H1 (cell line): ENCODE data around the gene CD68. TPM values are rescaled to one million over a fixed set of nuclear protein-coding genes. Genes with fewer than 3 reads are reported as not detected.
A peak's percentile ranks its signal among the peaks of the same experiment; 100 is the strongest.

Source experiments
- EGR1 ChIP-seq: IDR thresholded peaks from 2 replicates; pipeline ENCODE4 v1.6.1; 2011; ENCODE audit warnings: low read depth, low read length, borderline replicate concordance
- GTF2F1 ChIP-seq: IDR thresholded peaks from 2 replicates; pipeline ENCODE4 v1.6.1; 2012; ENCODE audit warnings: low read depth, low read length, improper control_type of control experiment, borderline replicate concordance
- POLR2AphosphoS5 ChIP-seq: IDR thresholded peaks from 2 replicates; pipeline ENCODE4 v1.6.1; 2011; ENCODE audit warnings: low read depth, low read length
- SAP30 ChIP-seq: fragments of 300-600 bp; sonication (generic); IDR thresholded peaks from 2 replicates; pipeline ENCODE4 v1.7.1; 2012; ENCODE audit warnings: low read length, moderate library complexity, mild to moderate bottlenecking, inconsistent platforms; ENCODE audit not compliant: insufficient read depth, insufficient replicate concordance
- SP4 ChIP-seq: IDR thresholded peaks from 2 replicates; pipeline ENCODE4 v1.6.1; 2012; ENCODE audit warnings: low read length, inconsistent platforms
- SUZ12 ChIP-seq: fragments of 200-600 bp; sonication (generic); IDR thresholded peaks from 2 replicates; pipeline ENCODE4 v1.6.1; 2012; ENCODE audit warnings: mild to moderate bottlenecking, inconsistent platforms, low read length, moderate library complexity, mixed read lengths
- TAF7 ChIP-seq: optimal IDR thresholded peaks from 2 replicates; pipeline ENCODE3; 2011; ENCODE audit warnings: low read depth, mild to moderate bottlenecking, inconsistent platforms, low read length, moderate library complexity, borderline replicate concordance
- polyA plus RNA-seq, 7 experiments: library from polyadenylated mRNA; depleted of rRNA in 3 of 7; stranded (reverse) in 5 of 7; unstranded in 2 of 7; fragments of >200 nt in 5 of 7; fragments of 200-250 nt in 2 of 7; gene quantifications; 1 replicate in 5 of 7; 2 replicates in 1 of 7; 4 replicates in 1 of 7; pipeline versions ENCODE4 v1.2.1 to v1.2.3, GENCODE V29; 2011 to 2013; ENCODE audit warnings: missing spikeins in 2 of 7, mixed read lengths in 2 of 7
- total RNA-seq: library from RNA; stranded (reverse); fragmentation: NEBNext Ultra II Directional; extraction: Animal tissue kit (Norgen Biotek cat#: 25700); gene quantifications from 2 replicates; pipeline ENCODE4 v1.2.1, GENCODE V29; 2021
- TF ChIP-seq, protein P1 (sequence below): IDR thresholded peaks from 2 replicates; pipeline ENCODE4 v1.6.1; 2011; ENCODE audit warnings: low read length, improper control_type of control experiment

Gene CD68
- total and polyA plus RNA-seq, 2 of the 8 experiments (the other 6 are each of a cell fraction or from before 2014, with no cell fraction given) = 0.18 TPM; not detected in 1

DNA sequence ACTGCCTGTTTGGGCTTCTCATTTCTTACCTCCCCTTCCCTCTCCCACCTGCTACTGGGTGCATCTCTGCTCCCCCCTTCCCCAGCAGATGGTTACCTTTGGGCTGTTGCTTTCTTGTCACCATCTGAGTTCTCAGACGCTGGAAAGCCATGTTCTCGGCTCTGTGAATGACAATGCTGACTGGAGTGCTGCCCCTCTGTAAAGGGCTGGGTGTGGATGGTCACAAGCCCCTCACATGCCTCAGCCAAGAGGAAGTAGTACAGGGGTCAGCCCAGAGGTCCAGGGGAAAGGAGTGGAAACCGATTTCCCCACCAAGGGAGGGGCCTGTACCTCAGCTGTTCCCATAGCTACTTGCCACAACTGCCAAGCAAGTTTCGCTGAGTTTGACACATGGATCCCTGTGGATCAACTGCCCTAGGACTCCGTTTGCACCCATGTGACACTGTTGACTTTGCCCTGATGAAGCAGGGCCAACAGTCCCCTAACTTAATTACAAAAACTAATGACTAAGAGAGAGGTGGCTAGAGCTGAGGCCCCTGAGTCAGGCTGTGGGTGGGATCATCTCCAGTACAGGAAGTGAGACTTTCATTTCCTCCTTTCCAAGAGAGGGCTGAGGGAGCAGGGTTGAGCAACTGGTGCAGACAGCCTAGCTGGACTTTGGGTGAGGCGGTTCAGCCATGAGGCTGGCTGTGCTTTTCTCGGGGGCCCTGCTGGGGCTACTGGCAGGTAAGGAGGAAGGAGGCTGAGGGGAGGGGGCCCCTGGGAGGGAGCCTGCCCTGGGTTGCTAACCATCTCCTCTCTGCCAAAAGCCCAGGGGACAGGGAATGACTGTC is at the start of gene CD68 (continued):
- TF ChIP-seq SP4 (peak; percentile 28; the same call in 1 of the 2 replicates), SUZ12 (no peak), TAF7 (peak; percentile 41), GTF2F1 (no peak), POLR2AphosphoS5 (peak; percentile 100), EGR1 (0 out of 2 replicates have a peak, but pooled peaks have one; percentile 29), SAP30 (no peak)
- TF ChIP-seq, protein P1, sequence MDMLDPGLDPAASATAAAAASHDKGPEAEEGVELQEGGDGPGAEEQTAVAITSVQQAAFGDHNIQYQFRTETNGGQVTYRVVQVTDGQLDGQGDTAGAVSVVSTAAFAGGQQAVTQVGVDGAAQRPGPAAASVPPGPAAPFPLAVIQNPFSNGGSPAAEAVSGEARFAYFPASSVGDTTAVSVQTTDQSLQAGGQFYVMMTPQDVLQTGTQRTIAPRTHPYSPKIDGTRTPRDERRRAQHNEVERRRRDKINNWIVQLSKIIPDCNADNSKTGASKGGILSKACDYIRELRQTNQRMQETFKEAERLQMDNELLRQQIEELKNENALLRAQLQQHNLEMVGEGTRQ = peak; percentile 50; the same call in 1 of the 2 replicates
